Upper lobe of left lung (tissue), 4 donors: ENCODE data around the gene AWAT2.

Experiments used
- EP300 ChIP-seq, 4 donors: sonication (generic); formaldehyde crosslinking; IDR thresholded peaks; one replicate each; pipeline ENCODE4 v1.5.1; 2017; ENCODE audit warnings: antibody characterized with exemption in 4 of 4, control low read depth in 2 of 4
- POLR2A ChIP-seq, 4 donors: fragments of 450-650 bp; IDR thresholded peaks; one replicate each; pipeline ENCODE4 v1.5.1; 2016 to 2017; ENCODE audit warnings: antibody characterized with exemption in 4 of 4, mild to moderate bottlenecking in 2 of 4
- POLR2AphosphoS5 ChIP-seq, 2 donors: sonication (generic); formaldehyde crosslinking; IDR thresholded peaks; one replicate each; pipeline ENCODE4 v1.5.1; 2017; ENCODE audit warnings: antibody characterized with exemption in 2 of 2
- TF ChIP-seq, protein P1 (sequence below), 6 experiments: fragments of 450-650 bp in 4 of 6; fragments of 200-600 bp in 2 of 6; sonication (generic) in 2 of 6; IDR thresholded peaks; one replicate each; pipeline ENCODE4 v1.5.1; 2016 to 2019; ENCODE audit warnings: antibody characterized with exemption in 6 of 6

DNA sequence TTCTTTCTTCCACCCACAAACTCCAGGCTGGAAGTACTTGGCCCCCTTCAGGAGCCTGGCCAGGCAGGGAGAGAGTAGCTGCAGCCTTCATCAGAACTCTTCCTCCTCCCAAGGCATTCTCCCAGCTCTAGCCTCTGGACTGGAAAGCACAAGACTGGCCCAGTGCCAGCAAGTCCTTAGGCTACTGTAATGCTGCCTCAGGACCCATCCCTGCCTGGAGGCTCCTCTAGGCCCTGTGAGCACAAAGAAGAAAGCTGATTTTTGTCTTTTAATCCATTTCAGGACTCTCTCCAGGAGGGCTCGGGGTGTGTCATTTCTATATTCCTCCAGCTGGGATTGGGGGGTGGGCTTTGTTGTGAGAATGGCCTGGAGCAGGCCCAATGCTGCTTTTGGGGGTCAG, 10.8 kb downstream of the AWAT2 start:
- TF ChIP-seq, protein P1, sequence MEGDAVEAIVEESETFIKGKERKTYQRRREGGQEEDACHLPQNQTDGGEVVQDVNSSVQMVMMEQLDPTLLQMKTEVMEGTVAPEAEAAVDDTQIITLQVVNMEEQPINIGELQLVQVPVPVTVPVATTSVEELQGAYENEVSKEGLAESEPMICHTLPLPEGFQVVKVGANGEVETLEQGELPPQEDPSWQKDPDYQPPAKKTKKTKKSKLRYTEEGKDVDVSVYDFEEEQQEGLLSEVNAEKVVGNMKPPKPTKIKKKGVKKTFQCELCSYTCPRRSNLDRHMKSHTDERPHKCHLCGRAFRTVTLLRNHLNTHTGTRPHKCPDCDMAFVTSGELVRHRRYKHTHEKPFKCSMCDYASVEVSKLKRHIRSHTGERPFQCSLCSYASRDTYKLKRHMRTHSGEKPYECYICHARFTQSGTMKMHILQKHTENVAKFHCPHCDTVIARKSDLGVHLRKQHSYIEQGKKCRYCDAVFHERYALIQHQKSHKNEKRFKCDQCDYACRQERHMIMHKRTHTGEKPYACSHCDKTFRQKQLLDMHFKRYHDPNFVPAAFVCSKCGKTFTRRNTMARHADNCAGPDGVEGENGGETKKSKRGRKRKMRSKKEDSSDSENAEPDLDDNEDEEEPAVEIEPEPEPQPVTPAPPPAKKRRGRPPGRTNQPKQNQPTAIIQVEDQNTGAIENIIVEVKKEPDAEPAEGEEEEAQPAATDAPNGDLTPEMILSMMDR (IDR thresholded peaks at IDR 0.05), result no peak
- TF ChIP-seq POLR2AphosphoS5 (IDR thresholded peaks at IDR 0.05) (no peak), POLR2A (IDR thresholded peaks at IDR 0.05) (no peak), EP300 (IDR thresholded peaks at IDR 0.05) (no peak)
